ENCODE data around the gene MAP4K2.

MAP4K2 gene

DNA sequence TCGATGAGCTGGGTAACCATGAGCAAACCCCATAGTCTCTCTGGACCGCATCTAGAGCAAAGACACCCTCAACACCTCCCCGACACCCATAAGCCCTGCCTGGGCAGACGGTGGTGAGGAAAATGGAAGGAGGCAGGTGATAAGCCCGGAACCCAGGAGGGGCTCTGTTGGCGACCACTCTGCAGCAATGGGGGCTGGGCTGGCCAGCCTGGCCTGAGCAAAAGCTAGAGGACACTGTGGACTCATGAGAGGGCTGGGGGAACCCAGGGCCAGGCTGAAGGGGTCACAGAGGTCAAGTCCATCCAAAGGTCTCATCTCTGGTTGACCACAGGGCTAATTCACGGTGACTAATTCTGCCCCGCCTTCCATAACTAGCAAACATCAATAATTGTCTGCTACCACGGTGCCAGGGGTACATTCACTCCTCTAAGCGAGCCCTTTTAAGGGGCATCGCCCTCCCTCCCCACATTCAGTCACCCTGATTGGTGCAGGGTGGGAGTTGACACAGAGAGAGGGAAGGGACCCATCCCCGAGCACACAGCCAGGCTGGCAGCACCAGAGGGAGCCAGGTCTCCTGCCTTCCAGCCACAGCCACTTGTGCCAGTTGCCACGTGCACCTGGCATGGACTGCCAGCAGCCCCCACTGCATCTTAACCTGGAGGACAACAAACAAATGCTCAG, 47.2 kb downstream of the MAP4K2 start:
- no peak for FAIRE-seq

DNA sequence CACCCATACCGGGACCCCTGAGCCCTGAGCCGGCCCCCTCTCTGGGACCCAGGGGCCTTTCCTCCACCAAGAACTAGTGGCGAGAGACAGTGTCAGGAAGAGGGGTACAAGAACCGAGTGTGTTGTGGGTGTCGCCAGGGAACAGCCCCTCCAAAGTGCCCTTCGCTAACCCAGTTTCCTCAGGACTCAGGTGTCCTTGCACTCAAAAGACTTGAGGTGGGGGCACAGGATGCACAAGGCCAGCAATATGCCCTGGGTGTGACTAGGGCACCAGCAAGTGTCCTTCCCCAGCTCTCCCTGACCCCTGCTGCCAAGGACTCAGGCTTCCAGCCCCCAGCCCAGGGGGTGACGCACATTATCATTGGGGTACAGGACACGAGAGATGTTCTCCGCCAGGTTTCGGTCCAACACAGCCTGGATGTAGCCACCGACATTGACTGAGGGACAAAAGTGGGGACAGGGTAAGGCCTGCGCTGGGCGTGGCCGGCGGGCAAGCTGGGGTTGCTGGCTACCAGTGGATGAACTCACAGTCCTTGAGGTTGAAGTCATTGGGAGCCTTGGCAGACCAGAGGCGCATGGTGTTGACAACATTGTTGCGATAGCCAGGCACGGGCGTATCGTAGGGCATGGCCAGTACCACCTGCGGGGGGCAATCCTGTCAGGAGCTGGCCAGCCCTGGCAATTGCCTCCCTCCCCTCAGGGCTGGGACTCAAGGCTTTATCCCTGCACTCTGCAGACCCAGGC, 47.9 kb downstream of the MAP4K2 start:
- FAIRE-seq: no peak
- DNase-seq (ENCODE audit: low spot score): no peak

More for the DNA sequence above, 47.2 kb downstream of the MAP4K2 start:
- DNase-seq (ENCODE audit: low spot score): no peak

DNA sequence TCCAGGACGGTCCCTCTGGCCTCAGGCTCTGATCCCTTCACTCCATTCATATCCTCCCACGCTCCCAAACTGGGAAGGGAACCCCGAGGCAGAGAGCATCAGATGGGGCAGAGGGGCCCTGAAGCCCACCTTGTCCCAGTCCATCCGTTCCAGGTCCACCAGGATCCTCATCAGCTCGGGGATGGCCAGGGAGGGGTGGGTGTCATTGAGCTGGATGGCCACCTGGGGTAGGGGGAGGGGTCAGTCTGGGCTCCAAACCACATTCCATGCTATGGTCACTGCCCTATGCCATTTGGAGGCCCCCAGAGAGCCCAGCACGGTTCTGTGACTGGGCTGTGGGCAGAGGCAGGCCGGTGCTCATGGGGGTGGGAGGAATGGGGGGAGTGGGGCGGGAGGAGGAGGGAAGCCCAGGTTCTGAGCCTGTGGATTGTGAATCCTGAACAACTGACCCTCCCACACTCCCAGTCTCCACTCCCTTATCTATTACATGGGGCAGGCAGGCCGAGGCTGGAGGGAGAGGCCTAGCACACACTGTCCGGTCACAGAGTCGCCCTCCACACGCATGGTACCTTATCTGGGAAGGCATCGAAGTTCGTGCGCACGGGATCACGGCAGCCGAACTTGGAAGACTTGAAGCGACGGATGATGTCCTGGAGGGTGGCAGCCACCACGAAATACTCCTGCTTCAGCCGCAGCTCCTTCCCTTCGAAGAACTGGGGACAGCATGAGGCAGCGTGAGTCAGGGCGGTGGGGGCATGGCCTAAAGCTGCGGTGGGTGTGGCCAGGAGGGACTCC, 48.7 kb downstream of the MAP4K2 start:
- FAIRE-seq (no peak), DNase-seq (ENCODE audit: low spot score) (no peak)

DNA sequence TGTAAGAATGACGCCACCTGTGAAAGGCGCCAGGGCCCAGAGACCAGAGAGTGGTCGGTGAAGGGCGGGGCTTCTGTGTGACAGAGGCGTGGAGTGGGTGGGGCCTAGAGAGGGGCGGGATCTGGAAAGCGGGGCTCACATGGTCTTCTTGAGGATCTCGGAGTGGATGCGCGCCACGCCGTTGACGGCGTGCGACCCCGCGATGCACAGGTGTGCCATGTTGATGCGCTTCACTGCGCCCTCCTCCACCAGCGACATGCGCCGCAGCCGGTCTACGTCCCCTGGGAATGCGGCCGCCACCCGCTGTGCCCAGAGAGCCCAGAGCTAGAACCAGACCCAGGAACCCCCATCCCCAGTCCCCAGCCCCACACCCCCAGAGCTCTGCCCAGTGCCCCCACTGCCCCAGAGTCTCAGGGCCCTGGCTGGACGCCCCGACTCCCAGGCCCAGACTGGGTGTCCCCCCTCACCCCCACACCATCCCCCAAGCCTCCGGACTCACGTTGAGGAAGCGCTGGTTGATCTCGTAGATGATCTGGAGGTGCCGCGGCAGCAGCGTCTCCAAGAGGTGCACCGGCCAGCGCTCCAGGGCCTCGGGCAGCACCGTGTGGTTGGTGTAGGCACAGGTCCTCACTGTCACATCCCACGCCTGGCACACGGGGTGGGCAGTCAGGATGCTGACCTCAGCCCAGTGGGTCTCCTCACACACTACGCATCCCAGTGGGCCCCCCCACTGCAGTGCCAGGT, 49.5 kb downstream of the MAP4K2 start:
- DNase-seq (ENCODE audit: low spot score) (no peak), FAIRE-seq (no peak)

DNA sequence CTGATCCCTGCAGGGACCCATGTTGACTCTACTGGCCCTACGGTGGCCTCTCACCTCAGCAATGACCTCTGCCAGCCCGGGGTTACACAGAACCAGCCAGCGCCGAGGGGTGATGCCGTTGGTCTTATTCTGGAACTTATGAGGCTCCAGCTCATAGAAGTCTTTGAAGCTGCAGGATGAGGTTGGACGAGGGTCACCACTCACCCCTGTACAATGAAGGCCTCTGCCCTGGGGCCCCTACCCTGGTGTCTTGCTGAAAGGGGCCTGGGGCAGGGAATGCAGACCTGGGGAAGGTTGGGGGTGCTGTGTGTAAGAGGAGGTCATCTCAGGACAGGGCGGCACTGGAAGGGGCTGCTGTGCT, 50.0 kb downstream of the MAP4K2 start:
- FAIRE-seq (no peak), DNase-seq (ENCODE audit: low spot score) (no peak)

DNA sequence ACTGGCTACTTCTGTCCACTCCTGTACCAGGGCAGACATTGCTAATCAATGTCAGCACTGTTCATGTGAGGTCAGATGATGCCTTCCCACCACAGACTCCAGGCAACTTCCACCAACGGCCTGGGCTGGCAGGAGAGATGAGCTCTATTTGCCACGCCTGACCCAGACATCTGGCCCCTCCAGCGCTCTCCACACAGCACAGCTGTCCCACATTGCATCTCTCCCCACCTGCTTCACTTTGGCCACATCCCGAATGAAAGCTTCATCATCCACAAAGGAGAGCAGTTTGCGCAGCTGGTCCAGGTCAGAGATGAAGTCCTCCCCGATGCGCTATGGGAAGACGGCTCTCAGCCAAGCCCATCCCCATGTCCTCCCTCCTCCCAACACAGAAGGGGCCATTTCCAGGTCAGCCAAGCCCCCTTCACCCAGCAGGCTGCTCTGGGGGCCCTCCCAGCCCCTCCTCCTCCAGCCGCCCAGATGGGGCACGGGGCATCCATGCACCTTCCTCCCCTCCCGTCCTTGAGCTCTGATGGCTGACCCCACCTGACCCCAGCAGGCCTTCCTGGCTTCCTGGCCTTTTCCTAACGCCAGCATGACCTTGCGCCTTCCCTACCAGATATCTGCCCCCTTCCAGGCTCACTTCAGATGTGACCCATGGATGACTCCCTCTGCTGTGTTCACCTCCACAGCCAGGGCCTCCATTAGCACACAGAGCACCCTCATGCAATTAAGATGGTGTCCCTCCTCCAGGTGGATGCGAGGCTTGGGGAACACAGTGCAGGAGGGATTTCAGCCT, 50.6 kb downstream of the MAP4K2 start:
- no peak for FAIRE-seq

DNA sequence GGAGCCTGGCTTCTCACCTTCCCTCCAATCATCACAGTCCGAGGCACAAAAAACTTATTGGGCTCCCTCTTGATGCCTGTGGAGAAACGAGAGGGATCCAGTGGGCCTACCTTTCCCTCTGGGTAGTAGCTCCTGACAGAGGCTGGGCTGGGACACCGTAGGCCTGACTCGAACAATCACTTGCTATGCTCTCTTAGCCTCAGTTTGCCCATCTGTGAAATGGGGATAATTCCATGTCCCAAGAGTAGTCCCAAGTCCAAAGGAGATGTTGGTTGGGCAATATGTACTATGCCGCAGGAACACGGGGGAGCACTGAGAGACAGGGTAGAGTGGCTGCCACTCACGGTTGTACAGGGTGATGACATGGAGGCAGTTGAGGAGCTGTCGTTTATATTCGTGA, 51.4 kb downstream of the MAP4K2 start:
- FAIRE-seq: no peak
- DNase-seq (ENCODE audit: low spot score): no peak

More for the DNA sequence above, 50.6 kb downstream of the MAP4K2 start:
- DNase-seq (ENCODE audit: low spot score): no peak

DNA sequence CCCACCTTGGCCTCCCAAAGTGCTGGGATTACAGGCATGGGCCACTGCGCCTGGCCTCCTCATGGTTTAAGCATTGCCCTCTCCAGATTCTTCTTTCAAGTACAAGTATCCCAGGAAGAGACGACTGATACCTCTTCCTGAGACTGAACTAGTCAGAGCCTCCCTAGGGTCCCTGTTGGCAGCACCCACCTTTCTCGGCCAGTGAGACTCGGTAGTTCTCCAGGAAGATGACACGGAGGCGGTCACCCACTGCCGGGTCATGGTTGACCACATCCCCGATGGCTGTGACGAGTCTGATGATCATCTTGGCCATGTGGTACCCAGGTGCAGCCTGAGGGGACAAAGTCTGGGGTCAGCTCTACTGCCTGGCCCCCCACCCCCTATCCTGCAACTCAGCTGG, 51.9 kb downstream of the MAP4K2 start:
- no peak for FAIRE-seq
- DNase-seq (ENCODE audit: low spot score): no peak

DNA sequence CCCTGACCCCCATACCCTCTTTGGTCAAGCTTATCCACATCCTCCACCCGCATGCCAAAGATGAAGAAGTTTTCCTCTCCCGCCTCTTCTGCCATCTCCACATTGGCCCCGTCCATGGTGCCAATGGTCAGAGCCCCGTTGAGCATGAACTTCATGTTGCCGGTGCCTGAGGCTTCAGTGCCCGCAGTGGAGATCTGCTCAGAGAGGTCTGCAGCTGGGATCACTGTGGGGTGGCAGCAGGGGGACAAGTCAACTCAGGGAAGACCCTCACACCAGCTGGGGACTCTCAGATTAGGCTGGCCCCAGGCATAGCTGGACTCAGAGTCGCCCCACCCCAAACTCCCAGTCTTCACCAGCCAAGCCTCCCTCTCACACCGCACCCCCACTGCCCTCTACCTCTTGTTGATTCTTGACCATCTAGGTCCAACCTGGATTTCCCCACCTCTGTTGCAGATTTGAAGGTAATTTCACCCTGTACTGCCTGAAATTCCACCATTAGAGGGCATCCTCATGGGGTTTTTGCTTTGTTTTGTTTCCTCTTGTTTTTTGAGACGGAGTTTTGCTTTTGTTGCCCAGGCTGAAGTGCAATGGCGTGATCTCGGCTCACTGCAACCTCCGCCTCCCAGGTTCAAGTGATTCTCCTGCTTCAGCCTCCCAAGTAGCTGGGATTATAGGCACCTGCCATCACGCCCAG, 52.5 kb downstream of the MAP4K2 start:
- FAIRE-seq (no peak), DNase-seq (ENCODE audit: low spot score) (no peak)

DNA sequence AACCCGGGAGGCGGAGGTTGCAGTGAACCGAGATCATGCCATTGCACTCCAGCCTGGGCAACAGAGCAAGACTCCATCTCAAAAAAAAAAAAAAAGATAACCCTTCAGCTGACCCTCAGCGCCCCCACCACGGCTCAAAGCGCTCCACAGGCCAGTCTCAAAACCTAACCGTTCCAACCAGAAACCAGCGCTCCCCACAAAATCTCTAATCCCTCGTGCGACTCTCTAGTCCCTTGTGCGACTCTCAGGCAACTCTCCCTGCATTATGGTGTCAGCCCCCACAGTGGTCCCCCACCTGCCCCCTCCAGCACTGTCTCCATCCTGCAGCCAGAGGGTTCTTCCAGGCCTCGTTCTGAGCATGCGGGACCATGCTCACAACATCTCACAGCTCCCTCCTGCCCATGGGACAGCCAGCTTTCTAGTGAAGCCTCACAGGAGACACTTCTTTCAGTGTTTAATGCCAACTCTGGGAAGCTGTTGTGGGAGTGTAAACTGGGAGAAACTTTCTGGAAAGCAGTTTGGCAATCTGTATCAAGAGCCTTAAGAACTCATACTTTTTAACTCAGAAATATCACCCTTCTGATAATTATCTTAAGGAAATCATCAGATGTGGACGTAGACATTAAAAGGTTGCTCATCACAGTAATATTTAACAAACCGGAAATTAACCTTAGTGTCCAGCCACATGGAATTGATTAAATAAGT, 54.9 kb downstream of the MAP4K2 start:
- no peak for DNase-seq (ENCODE audit: low spot score)

DNA sequence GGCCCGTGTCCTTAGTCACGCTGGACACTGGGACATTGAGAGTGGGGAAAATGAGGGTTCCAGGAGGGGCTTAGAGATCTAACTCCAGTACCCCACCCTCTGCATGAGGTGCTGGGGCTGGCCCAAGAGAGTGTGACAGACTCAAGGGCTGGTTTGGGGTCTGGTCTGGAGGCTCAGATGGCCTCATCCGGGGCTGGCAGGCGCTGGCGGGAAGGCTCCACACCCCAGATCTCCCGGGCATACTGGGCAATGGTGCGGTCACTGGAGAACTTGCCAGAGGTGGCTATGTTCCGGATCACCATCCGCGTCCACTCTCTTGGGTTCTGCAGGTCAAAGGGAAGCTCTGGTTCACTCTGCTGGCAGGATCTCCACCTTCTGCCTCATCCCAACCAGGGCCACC, 56.5 kb downstream of the MAP4K2 start:
- FAIRE-seq: no peak
- DNase-seq (ENCODE audit: low spot score): no peak

More for the DNA sequence above, 54.9 kb downstream of the MAP4K2 start:
- FAIRE-seq: no peak

DNA sequence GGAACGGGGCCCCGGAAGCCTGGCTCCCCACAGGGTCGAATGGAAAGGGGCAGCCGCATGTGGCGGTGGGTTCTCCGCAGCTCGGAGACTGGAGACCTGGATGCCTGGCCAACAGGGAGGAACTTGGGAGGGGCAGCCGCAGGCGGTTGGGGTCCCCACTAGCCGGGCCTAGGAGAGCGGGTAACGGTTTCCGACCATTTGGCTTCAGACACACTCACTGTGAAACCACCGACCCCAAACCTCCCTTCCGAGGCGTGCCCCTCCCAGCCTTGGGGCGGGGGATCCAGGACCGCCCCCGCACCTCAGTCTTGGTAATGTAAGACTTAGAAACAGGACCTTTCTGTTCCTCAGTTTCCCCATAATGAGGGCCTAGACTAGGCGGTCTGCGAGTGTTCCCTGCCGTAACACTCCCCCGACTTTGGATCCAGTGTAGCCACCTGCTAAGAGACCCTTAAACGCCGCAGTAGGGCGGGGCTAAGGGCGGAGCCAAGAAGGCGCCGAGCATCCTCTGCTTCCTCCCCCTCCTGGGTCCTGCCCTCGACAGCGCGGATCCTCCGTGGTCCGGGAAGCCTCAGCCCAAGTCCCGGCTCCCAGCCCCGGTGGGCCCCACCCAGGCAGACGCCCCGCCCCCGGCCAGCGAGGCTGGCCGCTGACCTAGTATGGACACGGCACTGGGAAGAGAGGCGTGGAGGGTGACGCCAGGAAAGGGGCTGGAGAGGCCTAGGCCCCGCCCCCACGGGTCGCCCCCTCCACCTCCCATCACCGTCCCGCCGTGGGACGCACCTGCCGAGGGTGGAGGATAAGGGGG, 57.3 kb downstream of the MAP4K2 start:
- no peak for DNase-seq (ENCODE audit: low spot score)
- FAIRE-seq: no peak

DNA sequence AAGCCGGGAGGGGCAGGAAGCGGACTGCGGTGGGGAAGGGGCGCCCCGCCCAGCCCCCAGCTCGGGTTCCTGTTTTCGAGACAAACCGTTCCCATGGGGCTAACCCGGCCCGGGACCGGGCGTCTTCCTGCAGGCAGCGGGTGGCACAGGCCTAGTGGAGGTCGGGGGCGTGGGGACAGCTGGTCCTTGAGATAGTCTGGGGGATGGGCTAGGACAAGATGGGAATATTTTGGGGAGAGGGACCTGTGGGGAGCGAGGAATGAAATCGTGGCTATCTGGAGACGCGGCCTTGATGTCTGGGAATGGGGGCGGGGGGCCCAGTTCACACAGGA, 57.9 kb downstream of the MAP4K2 start:
- FAIRE-seq (no peak), DNase-seq (ENCODE audit: low spot score) (no peak)

DNA sequence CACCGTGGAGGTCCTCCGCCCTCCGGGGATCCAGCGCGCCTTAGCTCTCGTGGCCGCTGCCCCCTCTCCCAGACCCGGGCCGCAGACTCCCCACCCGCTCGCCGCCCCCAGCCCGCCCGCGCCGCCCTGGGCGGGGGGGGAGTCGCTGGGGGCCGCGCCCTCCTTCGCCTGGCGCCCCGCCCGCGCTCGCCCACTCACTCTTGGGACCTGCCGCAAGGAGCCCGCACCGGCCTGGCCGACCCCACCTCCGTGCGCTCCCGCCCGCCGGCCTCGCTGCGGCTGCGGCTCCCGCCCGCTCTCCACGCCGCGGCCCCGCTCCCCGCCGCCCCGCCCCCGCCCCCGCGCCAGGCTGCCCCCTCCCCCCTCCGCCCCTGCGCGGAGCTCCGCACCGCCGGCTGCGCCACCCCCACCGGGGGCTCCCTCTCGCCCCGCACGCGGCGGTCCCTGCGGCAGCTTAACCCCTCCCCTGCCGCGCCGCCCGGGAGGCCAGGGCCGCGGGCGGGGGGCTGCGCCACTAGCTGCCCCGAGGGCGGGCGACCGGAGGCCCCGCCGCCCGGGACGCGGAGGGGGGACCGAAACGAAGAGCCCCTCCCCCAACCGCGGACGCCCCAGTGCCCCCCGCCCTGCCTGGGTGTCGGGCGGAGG, 58.3 kb downstream of the MAP4K2 start:
- FAIRE-seq (no peak), DNase-seq (ENCODE audit: low spot score) (no peak)

DNA sequence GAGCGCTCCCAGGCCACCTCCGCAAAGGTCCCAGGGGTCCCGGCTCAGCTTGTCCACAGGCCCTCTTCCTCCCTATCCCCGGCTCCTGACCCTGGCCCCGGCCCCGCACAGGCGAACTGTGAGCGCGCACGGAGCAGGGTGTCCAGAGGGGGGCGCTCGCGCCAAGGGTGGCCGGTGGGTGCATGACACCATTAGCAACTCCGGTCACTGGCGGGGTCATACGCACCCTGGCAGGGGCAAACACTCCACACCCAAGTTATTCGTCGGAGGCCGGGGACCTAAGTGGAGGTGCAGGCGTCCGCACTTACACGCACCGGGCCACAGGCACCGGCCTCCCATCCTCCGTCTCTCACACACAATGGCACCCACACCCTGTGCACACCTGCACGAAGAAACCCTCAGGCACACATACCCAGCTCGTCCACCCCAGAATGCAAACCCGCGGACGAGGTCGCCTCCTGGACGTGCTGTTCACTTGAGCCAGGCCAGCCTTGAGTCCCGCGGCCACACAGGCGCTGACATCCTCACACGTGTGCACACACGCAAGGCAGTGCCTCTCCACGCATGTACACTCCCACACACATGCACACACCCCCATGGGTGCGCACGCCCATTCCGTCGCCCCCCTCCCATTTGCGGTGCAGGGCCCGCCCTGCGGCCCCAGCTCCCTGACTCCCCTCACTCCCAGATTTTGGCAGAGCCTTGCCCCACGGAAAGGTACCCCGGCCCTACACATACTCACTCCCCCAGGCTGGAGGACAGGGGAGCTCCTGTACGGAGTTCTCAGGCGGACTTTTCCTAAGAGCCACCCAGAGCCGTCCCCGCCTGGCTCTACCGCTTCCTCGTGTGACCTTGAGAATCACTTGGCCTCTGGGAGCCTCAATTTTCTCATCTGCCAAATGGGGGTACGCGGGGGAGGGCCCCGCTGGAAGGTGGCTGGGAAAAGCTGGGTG, 59.1 kb downstream of the MAP4K2 start, which contains the start of gene RASGRP2:
Gene RASGRP2 (minus strand): TSS at position 552 of the 953 bp plus-strand sequence. CDS start 1,276 bp downstream, outside the sequence.
- no peak for DNase-seq (ENCODE audit: low spot score)
- FAIRE-seq: no peak

DNA sequence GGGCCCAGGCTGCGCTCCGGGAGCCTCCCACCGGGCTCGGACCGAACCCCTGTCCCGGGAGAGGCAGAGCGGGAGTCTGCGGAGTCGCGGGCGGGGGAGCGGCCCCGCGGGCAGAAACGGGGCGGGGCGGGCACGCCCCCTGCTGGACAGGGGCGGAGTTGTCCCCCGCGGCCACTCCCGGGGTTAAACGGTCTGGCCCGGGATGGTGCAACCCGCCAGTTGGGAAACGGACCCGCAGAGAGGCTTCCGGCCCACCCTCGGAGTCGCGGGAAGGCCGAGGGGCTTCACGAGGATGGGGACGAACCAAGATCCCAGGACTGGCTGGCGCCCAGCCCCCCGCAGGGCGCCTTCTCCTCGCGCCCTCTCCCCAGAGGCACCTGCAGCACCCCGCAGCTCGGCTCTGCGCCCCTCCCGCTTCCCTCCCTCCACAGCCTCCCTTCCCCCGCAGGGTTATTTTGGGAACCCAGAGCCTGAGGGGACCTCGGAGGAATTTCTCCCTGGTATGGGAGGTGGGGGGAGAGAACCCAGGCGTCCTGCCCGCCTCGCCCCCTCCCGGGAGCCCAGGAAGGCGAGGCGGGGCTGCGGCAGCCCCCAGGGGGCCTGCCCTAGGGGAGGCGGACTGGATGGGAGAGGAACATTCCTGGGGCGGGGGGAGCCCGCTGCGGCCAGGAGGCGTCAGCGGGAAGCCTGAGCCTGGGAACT, 60.0 kb downstream of the MAP4K2 start:
- FAIRE-seq (no peak), DNase-seq (ENCODE audit: low spot score) (no peak)
